ENCODE results near the gene DPYSL3. TPM values are rescaled to one million over a fixed set of nuclear protein-coding genes. Genes with fewer than 3 reads are reported as not detected.

DPYSL3 gene
- total and polyA plus RNA-seq, 7 experiments from 2014 or later: 0.08 to 1.2 (median 0.11) TPM; not detected in 4

- ATAC-seq (no peak), DNase-seq (no peak)
- Mint-ChIP-seq H3K4me3 (no peak overlapping the region), H3K36me3 (no peaks in the 10 kb centered on the region), H3K4me1 (no peaks in the 10 kb centered on the region), H3K27me3 (peaks cover 0 to 12% (median 3%) of the 10 kb centered on the region in 5 donors), H3K27ac (no peak overlapping the region), H3K9me3 (peaks cover 0 to 2% (median 0%) of the 10 kb centered on the region in 11 donors)
- no peaks in the 10 kb centered on the region for H3K36me3 ChIP-seq (ENCODE audit: control insufficient read depth in 2 of 3, insufficient read depth in 3 of 3, low read length in 3 of 3)
- ChIA-PET POLR2A (no interaction called here), CTCF (no interaction called here)
- no peaks in the 10 kb centered on the region for H3K9me3 ChIP-seq (ENCODE audit: control insufficient read depth in 2 of 3, low read length in 3 of 3)
- no peak overlapping the region for H3K27ac ChIP-seq (ENCODE audit: low read depth, low read length)
- no peak overlapping the region for H3K4me3 ChIP-seq (ENCODE audit: low read length)
- H3K4me1 ChIP-seq (ENCODE audit: control insufficient read depth in 2 of 2, insufficient read depth in 2 of 2, low read length in 2 of 2): no peaks in the 10 kb centered on the region
- intact Hi-C loops (cut with micrococcal nuclease): no loop called here
- no peaks in the 10 kb centered on the region for H3K27me3 ChIP-seq (ENCODE audit: control insufficient read depth in 2 of 2, insufficient read depth in 2 of 2, low read length in 2 of 2)
These were observed 99.1 kb downstream of the DPYSL3 start for GRCh38 chr5:147410496-147411358.

GRCh38 chr5:147408980-147409379, 100.9 kb downstream of the DPYSL3 start:
- H3K4me3 ChIP-seq (ENCODE audit: low read length): no peak overlapping the region
- no peaks in the 10 kb centered on the region for H3K27me3 ChIP-seq (ENCODE audit: control insufficient read depth in 2 of 2, insufficient read depth in 2 of 2, low read length in 2 of 2)
- no peaks in the 10 kb centered on the region for H3K4me1 ChIP-seq (ENCODE audit: control insufficient read depth in 2 of 2, insufficient read depth in 2 of 2, low read length in 2 of 2)
- no peaks in the 10 kb centered on the region for H3K36me3 ChIP-seq (ENCODE audit: control insufficient read depth in 2 of 3, insufficient read depth in 3 of 3, low read length in 3 of 3)
- H3K27ac ChIP-seq (ENCODE audit: low read depth, low read length): no peak overlapping the region
- ChIA-PET CTCF (no interaction called here), POLR2A (no interaction called here)
- Mint-ChIP-seq H3K4me3 (no peak overlapping the region), H3K9me3 (peaks cover 0 to 2% (median 0%) of the 10 kb centered on the region in 11 donors), H3K4me1 (peaks cover 0 to 2% (median 0%) of the 10 kb centered on the region in 7 donors), H3K27me3 (peaks cover 0 to 13% (median 4%) of the 10 kb centered on the region in 5 donors), H3K27ac (no peak overlapping the region), H3K36me3 (no peaks in the 10 kb centered on the region)
- H3K9me3 ChIP-seq (ENCODE audit: control insufficient read depth in 2 of 3, low read length in 3 of 3): no peaks in the 10 kb centered on the region
- intact Hi-C loops (cut with micrococcal nuclease): no loop called here
- ATAC-seq: no peak
- DNase-seq: no peak

DNA sequence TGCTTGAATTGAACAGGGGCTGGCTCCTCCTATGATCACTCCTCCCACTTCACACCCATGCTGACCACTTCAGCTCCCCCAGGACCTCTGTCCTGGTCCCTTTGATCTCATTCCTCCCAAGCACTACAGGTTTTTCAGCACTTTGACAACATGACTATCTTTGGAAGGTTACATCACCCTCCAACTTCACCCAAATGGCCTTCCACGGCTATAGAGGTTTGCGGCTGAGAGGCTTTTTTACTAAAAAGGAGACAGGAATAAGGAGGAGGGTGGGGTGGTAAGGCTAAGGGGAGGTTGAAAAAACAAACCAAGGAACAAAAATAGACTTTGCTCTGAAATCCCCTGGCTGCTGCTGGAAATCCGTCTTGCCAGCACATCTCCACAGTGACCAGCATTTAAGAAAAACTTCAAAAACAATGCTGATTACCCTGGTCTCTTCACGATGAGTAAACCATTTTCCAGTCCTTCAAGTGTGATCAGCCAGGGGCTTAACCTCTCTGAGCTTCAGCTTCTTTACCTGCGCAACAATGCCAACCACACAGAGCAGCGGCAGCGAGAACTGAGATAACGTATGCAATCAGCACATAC, 102.7 kb downstream of the DPYSL3 start:
- CTCF ChIA-PET: no interaction called here
- peaks cover 0 to 2% (median 0%) of the 10 kb centered on the region in 11 donors for H3K9me3 Mint-ChIP-seq

DNA sequence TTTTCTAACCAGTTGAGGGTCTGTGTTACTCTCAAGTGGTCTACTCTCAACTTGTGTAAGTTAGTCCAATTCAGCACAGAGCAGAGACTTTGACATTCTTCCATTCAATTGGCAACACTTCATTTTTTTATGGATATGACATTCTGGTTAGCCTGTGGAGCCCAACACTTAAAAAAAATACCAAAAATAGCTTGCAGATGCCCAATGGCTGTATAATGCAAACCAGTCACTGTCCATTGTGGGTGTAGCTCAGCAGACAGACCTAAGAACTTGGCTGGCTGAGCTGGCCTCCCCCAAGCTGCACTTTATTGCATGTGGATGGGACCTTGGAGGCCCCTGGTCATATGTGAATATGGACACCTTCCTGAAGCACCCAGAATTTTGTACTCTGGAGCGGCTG, 103.2 kb downstream of the DPYSL3 start:
- ChIA-PET POLR2A (no interaction called here), CTCF (no interaction called here)
- Histone ChIP-seq H3K4me1 (ENCODE audit: control insufficient read depth in 2 of 2, insufficient read depth in 2 of 2, low read length in 2 of 2) (no peaks in the 10 kb centered on the region), H3K27ac (ENCODE audit: low read depth, low read length) (no peak overlapping the region), H3K36me3 (ENCODE audit: control insufficient read depth in 2 of 3, insufficient read depth in 3 of 3, low read length in 3 of 3) (no peaks in the 10 kb centered on the region), H3K27me3 (ENCODE audit: control insufficient read depth in 2 of 2, insufficient read depth in 2 of 2, low read length in 2 of 2) (no peaks in the 10 kb centered on the region), H3K9me3 (ENCODE audit: control insufficient read depth in 2 of 3, low read length in 3 of 3) (no peaks in the 10 kb centered on the region), H3K4me3 (ENCODE audit: low read length) (no peak overlapping the region)
- ATAC-seq (no peak), DNase-seq (no peak)
- Mint-ChIP-seq H3K4me3 (no peak overlapping the region), H3K27ac (no peak overlapping the region), H3K9me3 (peaks cover 0 to 2% (median 0%) of the 10 kb centered on the region in 11 donors), H3K4me1 (peaks cover 0 to 2% (median 0%) of the 10 kb centered on the region in 7 donors), H3K27me3 (peaks cover 0 to 13% (median 0%) of the 10 kb centered on the region in 5 donors), H3K36me3 (no peaks in the 10 kb centered on the region)
- intact Hi-C loops (cut with micrococcal nuclease): no loop called here

More for the DNA sequence above, 102.7 kb downstream of the DPYSL3 start:
- H3K27ac Mint-ChIP-seq: no peak overlapping the region
- no peaks in the 10 kb centered on the region for H3K36me3 Mint-ChIP-seq
- Histone ChIP-seq H3K4me3 (ENCODE audit: low read length) (no peak overlapping the region), H3K4me1 (ENCODE audit: control insufficient read depth in 2 of 2, insufficient read depth in 2 of 2, low read length in 2 of 2) (no peaks in the 10 kb centered on the region), H3K27ac (ENCODE audit: low read depth, low read length) (no peak overlapping the region), H3K9me3 (ENCODE audit: control insufficient read depth in 2 of 3, low read length in 3 of 3) (no peaks in the 10 kb centered on the region), H3K27me3 (ENCODE audit: control insufficient read depth in 2 of 2, insufficient read depth in 2 of 2, low read length in 2 of 2) (no peaks in the 10 kb centered on the region), H3K36me3 (ENCODE audit: control insufficient read depth in 2 of 3, insufficient read depth in 3 of 3, low read length in 3 of 3) (no peaks in the 10 kb centered on the region)
- DNase-seq (no peak), ATAC-seq (no peak)
- POLR2A ChIA-PET: no interaction called here
- peaks cover 0 to 13% (median 1%) of the 10 kb centered on the region in 5 donors for H3K27me3 Mint-ChIP-seq
- no peak overlapping the region for H3K4me3 Mint-ChIP-seq
- peaks cover 0 to 2% (median 0%) of the 10 kb centered on the region in 7 donors for H3K4me1 Mint-ChIP-seq
- intact Hi-C loops (cut with micrococcal nuclease): no loop called here

GRCh38 chr5:147404706-147405105, 105.2 kb downstream of the DPYSL3 start:
- DNase-seq (no peak), ATAC-seq (peak; percentile 2)
- Mint-ChIP-seq H3K27ac (no peak overlapping the region), H3K36me3 (no peaks in the 10 kb centered on the region), H3K9me3 (peaks cover 0 to 2% (median 0%) of the 10 kb centered on the region in 11 donors), H3K4me1 (peaks cover 0 to 2% (median 0%) of the 10 kb centered on the region in 7 donors), H3K27me3 (peaks cover 0 to 13% (median 0%) of the 10 kb centered on the region in 5 donors), H3K4me3 (no peak overlapping the region)
- CTCF ChIA-PET: no interaction called here
- no peak overlapping the region for H3K4me3 ChIP-seq (ENCODE audit: low read length)
- no peak overlapping the region for H3K27ac ChIP-seq (ENCODE audit: low read depth, low read length)
- no peaks in the 10 kb centered on the region for H3K27me3 ChIP-seq (ENCODE audit: control insufficient read depth in 2 of 2, insufficient read depth in 2 of 2, low read length in 2 of 2)
- H3K36me3 ChIP-seq (ENCODE audit: control insufficient read depth in 2 of 3, insufficient read depth in 3 of 3, low read length in 3 of 3): no peaks in the 10 kb centered on the region
- intact Hi-C loops (cut with micrococcal nuclease): no loop called here
- POLR2A ChIA-PET: no interaction called here
- H3K4me1 ChIP-seq (ENCODE audit: control insufficient read depth in 2 of 2, insufficient read depth in 2 of 2, low read length in 2 of 2): no peaks in the 10 kb centered on the region
- no peaks in the 10 kb centered on the region for H3K9me3 ChIP-seq (ENCODE audit: control insufficient read depth in 2 of 3, low read length in 3 of 3)

- Histone ChIP-seq H3K4me1 (ENCODE audit: control insufficient read depth in 2 of 2, insufficient read depth in 2 of 2, low read length in 2 of 2) (no peaks in the 10 kb centered on the region), H3K27ac (ENCODE audit: low read depth, low read length) (no peak overlapping the region), H3K36me3 (ENCODE audit: control insufficient read depth in 2 of 3, insufficient read depth in 3 of 3, low read length in 3 of 3) (no peaks in the 10 kb centered on the region), H3K27me3 (ENCODE audit: control insufficient read depth in 2 of 2, insufficient read depth in 2 of 2, low read length in 2 of 2) (no peaks in the 10 kb centered on the region), H3K9me3 (ENCODE audit: control insufficient read depth in 2 of 3, low read length in 3 of 3) (no peaks in the 10 kb centered on the region), H3K4me3 (ENCODE audit: low read length) (no peak overlapping the region)
- Mint-ChIP-seq H3K27me3 (peaks cover 0 to 13% (median 0%) of the 10 kb centered on the region in 5 donors), H3K4me1 (peaks cover 0 to 2% (median 0%) of the 10 kb centered on the region in 7 donors), H3K4me3 (no peak overlapping the region), H3K36me3 (no peaks in the 10 kb centered on the region), H3K9me3 (peaks cover 0 to 2% (median 0%) of the 10 kb centered on the region in 11 donors), H3K27ac (no peak overlapping the region)
- intact Hi-C loops (cut with micrococcal nuclease): no loop called here
- POLR2A ChIA-PET: no interaction called here
- CTCF ChIA-PET: no interaction called here
- peak; percentile 65 for ATAC-seq
- no peak for DNase-seq
These were observed 105.9 kb downstream of the DPYSL3 start for GRCh38 chr5:147403651-147404640.

All from naive thymus-derived CD4-positive, alpha-beta T cell (primary cell).